ENCODE measurements around the gene GARIN5A. TPM values are rescaled to one million over a fixed set of nuclear protein-coding genes. Genes with fewer than 3 reads are reported as not detected.

Gene GARIN5A
- total and polyA plus RNA-seq, 9 of the 15 experiments (the other 6 are each of a cell fraction or from before 2014, with no cell fraction given), result 0.10 to 0.82 (median 0.23) TPM; not detected in 2

DNA sequence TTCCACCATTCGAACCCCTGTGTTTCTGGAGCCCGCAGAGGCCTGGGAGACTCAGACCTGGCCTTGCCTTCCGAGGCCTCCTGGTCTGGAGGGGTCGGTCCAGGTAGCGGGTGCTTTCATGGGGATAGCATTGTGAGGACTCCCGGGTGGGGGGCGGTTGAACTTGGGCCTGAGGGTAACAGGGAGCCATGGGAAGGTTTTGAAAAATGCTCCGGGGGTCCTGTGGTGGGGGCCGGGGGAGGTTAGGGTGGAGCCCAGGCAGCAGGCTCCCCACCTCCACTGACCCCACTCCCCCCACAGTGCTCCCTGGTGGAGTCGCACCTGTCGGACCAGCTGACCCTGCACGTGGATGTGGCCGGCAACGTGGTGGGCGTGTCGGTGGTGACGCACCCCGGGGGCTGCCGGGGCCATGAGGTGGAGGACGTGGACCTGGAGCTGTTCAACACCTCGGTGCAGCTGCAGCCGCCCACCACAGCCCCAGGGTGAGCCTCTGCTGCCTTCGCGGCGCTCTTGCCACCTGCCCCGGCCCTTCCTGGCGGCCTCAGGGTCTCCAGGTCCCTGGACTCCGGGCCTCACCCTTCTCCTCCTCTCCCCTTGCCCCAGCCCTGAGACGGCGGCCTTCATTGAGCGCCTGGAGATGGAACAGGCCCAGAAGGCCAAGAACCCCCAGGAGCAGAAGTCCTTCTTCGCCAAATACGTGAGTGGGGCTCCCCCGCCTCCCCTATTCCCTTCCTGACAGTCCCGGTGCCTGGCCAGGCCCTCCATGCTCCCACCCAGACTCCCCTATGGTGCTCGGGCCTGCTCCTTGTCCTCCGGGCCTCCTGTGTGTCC is 3.8 kb upstream of the GARIN5A start (continued):
- no peak for TF ChIP-seq SMARCC2 (IDR thresholded peaks at IDR 0.05; ENCODE audit: low read depth)
- no peak for TF ChIP-seq ZNF146 (CRISPR knock-in tag; IDR thresholded peaks at IDR 0.05; ENCODE audit: unreplicated experiment)
- no peak for TF ChIP-seq DNMT1 (IDR thresholded peaks at IDR 0.05)
- TF ChIP-seq SMARCB1 (IDR thresholded peaks at IDR 0.05; ENCODE audit: insufficient read length, low read depth), result no peak
- TF ChIP-seq BMI1 (IDR thresholded peaks at IDR 0.05; ENCODE audit: low read length), result no peak
- no peak for TF ChIP-seq CHD4 (IDR thresholded peaks at IDR 0.05; ENCODE audit: insufficient read depth, insufficient replicate concordance, low read depth, low read length, poor library complexity, severe bottlenecking)
- no peak for TF ChIP-seq BHLHE40 (IDR thresholded peaks at IDR 0.05; ENCODE audit: low read length)
- no peak for TF ChIP-seq MYNN (IDR thresholded peaks at IDR 0.05)
- TF ChIP-seq MYNN (CRISPR knock-in tag; IDR thresholded peaks at IDR 0.05), result no peak

DNA sequence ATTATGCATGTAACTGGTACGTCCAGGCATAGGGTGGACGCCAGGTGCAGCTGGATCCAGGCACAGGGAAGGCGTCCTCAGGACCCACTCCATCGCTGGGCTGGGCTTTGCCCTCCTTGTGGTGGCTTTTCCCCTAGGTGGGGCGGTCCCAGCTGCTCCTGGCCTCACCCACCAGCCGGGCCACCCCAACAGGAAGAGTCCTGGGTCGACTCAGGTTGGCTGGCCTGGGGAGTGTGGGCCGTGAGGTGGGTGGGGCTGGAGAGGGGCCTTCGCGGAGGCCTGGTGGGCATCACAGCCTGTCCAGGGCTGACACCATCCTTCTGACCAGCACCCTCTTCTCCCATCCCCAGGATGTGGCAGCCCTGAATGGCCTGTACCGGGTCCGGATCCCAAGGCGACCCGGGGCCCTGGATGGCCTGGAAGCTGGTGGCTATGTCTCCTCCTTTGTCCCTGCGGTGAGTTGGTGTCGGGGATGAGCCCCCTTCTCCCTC is 3.2 kb upstream of the GARIN5A start:
- no peak for FAIRE-seq
- intact Hi-C loops (cut with micrococcal nuclease), result no loop called here
- in situ Hi-C loops (cut with MboI), result no loop called here
- no peak for DNase-seq (ENCODE audit: extremely low read depth in 1 of 4, low spot score in 3 of 4)
- Histone ChIP-seq H4K20me1 (replicated peaks; ENCODE audit: control insufficient read depth, insufficient read depth, low read length) (peaks cover 7% of the 10 kb centered on the region; the same call in 1 of the 2 replicates), H3K27ac (ENCODE audit: extremely low read depth, low read depth, low read length) (no peak overlapping the region), H3K4me3 (no peak overlapping the region), H3K9ac (ENCODE audit: insufficient read depth in 1 of 2, low read depth in 2 of 2, low read length in 2 of 2) (no peak overlapping the region), H3K4me1 (replicated peaks in 1 of 2; ENCODE audit: control insufficient read depth in 2 of 2, insufficient read depth in 2 of 2, low read length in 2 of 2) (peaks cover 5 to 56% of the 10 kb centered on the region in 2 experiments; a peak in 4 of 5 replicates), H3K27me3 (ENCODE audit: control insufficient read depth in 2 of 2, insufficient read depth in 2 of 2, low read length in 2 of 2) (no peaks in the 10 kb centered on the region; a peak in 1 of 5 replicates), H3K36me3 (ENCODE audit: control insufficient read depth, insufficient read depth, low read length) (peaks cover 53% of the 10 kb centered on the region; the same call in 2 of the 3 replicates), H2AFZ (ENCODE audit: low read depth, low read length) (no peak overlapping the region), H3K4me2 (ENCODE audit: insufficient read depth, low read length) (no peak overlapping the region), H3K79me2 (ENCODE audit: control insufficient read depth, insufficient read depth, low read length) (peaks cover 25% of the 10 kb centered on the region), H3K9me1 (ENCODE audit: control insufficient read depth, insufficient read depth, low read length) (no peaks in the 10 kb centered on the region), H3K9me3 (replicated peaks; ENCODE audit: control insufficient read depth, insufficient read depth, low read depth, low read length) (no peaks in the 10 kb centered on the region)
- BruUV-seq (replicated peaks), result no TSS peak
- TF ChIP-seq SMARCE1 (IDR thresholded peaks at IDR 0.05) (no peak), PTBP1 (IDR thresholded peaks at IDR 0.05; ENCODE audit: low read depth, low read length) (no peak), ZNF124 (CRISPR knock-in tag; IDR thresholded peaks at IDR 0.05) (0 out of 2 replicates have a peak, but pooled peaks have one; percentile 14), CAMTA2 (CRISPR knock-in tag; conservative IDR thresholded peaks at IDR 0.05) (no peak)
- TF ChIP-seq, protein P1, sequence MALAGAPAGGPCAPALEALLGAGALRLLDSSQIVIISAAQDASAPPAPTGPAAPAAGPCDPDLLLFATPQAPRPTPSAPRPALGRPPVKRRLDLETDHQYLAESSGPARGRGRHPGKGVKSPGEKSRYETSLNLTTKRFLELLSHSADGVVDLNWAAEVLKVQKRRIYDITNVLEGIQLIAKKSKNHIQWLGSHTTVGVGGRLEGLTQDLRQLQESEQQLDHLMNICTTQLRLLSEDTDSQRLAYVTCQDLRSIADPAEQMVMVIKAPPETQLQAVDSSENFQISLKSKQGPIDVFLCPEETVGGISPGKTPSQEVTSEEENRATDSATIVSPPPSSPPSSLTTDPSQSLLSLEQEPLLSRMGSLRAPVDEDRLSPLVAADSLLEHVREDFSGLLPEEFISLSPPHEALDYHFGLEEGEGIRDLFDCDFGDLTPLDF (CRISPR knock-in tag; IDR thresholded peaks at IDR 0.05), result no peak
- TF ChIP-seq, protein P2, sequence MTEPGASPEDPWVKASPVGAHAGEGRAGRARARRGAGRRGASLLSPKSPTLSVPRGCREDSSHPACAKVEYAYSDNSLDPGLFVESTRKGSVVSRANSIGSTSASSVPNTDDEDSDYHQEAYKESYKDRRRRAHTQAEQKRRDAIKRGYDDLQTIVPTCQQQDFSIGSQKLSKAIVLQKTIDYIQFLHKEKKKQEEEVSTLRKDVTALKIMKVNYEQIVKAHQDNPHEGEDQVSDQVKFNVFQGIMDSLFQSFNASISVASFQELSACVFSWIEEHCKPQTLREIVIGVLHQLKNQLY (CRISPR knock-in tag; conservative IDR thresholded peaks at IDR 0.05), result no peak
- CTCF ChIA-PET (ENCODE audit: low intra/inter-chr PET ratio), result interaction anchor here (0.6 to 1.5 kb wide), 6 partner anchors 16 to 314 kb away, joined by 3 to 9 read pairs (median 4); no protein-coding TSS in a partner anchor
- no peak for ATAC-seq
- WGBS (ENCODE audit: insufficient coverage, low coverage, missing lambda C conversion rate), result 53% methylated on average over 11 of the region's 16 CpGs
- POLR2A ChIA-PET, result interaction anchor here (0.6 kb wide), 1 partner anchor 11 kb away, joined by 3 read pairs; no protein-coding TSS in a partner anchor
